Activated CD8-positive, alpha-beta memory T cell treated with anti-CD3 and anti-CD28 coated beads, Interleukin-2, amount 50 U/mL, for 24 hours (primary cell): Measurements from ENCODE around the gene SULT1A3.
"Not testable (repeated sequence)": the region's sequence is repeated elsewhere in the genome, so short reads cannot be mapped to it uniquely, and the experiment has no call there.

ENCODE experiments used
- DNase-seq: peaks from one replicate; pipeline ENCODE4 v3.0.0-alpha.2; 2020; ENCODE audit errors: extremely low read depth

The SULT1A3 gene

DNA sequence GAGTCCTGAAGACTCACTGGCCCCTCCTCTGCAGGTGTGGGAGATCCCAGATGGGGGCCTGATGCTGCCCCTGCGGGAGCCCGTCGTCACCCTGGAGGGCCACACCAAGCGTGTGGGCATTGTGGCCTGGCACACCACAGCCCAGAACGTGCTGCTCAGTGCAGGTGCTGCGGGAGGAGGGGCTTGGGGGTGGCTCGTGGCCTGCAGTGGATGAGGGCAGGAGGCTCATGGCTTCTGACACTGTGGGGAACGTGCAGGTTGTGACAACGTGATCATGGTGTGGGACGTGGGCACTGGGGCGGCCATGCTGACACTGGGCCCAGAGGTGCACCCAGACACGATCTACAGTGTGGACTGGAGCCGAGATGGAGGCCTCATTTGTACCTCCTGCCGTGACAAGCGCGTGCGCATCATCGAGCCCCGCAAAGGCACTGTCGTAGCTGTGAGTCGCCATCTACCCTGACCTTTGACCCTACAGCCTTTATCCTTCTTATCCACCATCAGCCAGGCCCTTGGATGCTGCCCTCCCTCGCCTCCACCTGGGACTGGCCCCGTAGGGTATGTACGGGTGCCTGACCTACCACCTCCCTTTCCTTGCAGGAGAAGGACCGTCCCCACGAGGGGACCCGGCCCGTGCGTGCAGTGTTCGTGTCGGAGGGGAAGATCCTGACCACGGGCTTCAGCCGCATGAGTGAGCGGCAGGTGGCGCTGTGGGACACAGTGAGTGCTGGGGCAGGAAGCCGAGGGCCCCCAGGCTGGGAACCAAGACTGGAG, 12.1 kb upstream of the SULT1A3 start:
- DNase-seq = peak; percentile 72

DNA sequence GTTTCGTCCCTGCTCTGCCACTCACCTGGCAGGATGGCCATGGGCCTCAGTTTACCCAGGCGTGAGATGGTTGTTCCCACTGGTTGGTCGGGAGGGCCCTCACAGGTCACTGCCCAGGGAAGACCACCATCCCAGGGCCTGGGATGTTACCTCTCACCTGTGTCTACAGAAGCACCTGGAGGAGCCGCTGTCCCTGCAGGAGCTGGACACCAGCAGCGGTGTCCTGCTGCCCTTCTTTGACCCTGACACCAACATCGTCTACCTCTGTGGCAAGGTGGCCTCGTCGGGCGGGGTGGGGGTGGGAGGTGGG, 11.5 kb upstream of the SULT1A3 start:
- no peak for DNase-seq

DNA sequence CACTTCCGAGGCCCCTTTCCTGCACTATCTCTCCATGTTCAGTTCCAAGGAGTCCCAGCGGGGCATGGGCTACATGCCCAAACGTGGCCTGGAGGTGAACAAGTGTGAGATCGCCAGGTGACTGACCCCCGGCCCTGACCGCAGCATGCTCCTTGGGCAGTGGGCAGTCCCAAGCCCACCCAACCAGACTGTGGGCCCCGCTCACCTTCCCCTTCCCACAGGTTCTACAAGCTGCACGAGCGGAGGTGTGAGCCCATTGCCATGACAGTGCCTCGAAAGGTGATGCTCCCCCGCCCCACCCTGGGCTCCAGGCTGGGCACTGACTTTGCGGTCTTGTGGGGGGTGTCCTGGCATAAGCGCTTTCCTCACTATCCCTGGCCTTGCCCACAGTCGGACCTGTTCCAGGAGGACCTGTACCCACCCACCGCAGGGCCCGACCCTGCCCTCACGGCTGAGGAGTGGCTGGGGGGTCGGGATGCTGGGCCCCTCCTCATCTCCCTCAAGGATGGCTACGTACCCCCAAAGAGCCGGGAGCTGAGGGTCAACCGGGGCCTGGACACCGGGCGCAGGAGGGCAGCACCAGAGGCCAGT, 11.0 kb upstream of the SULT1A3 start:
- no peak for DNase-seq

DNA sequence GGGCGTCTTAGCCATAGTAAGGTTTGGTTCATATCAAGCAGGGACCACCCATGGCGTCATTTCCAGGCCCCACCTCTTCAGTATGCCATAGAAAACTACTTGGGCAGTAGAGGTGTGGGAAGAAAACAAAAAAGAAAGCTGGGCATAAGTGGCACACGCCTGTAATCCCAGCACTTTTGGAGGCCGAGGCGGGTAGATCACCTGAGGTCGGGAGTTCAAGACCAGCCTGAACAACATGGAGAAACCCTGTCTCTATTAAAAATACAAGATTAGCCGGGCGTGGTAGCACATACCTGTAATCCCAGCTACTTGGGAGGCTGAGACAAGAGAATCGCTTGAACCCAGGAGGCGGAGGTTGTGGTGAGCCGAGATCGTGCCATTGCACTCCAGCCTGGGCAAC, 7.9 kb upstream of the SULT1A3 start:
- DNase-seq = not testable (repeated sequence)

DNA sequence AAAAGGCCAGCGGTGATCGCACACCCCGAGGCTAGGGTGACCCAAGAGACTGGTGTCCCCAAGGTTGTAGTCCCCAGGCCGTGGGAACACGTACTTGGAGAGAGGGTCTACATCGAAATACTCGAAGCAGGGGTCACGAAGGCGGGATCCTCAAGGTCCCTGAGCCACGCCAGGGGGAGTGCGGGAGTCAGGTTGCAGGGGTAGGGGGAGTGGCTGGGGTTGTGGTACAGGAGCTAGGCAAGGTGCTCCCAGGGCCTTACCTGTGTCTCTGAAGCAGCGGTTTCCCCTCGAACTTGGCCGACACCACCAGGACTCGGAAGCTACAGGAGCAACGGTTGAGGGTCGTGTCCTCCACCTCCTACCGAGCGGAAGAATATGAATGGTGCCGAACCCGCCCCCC, 6.0 kb upstream of the SULT1A3 start:
- not testable (repeated sequence) for DNase-seq

DNA sequence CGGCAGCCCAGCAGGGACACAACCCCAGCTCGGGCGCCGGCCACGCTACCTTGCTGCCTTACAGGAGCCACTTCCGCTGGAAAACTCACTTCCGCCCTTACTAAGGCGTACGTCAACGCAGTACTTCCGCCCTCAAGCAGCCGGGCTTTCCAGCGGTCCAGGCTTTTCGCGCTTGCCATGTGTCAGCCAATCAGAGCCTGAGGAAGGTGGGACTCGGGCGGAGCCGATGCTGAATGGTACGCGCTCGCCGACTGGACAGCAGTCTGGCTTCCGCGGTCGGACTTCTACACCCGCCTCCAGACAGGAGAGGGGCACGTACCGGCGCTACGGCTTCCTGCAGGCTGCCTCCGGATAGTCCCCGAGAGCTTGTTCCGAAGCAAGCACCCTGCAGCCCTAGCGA, 5.4 kb upstream of the SULT1A3 start, which contains the start of the genes BOLA2B and SLX1A:
Gene BOLA2B (minus strand): TSS at position 52 of the 400 bp plus-strand sequence. CDS start 71 bp downstream, outside the sequence.
Gene SLX1A (plus strand): TSS at position 261 of the 400 bp plus-strand sequence. CDS start 210 bp downstream, outside the sequence.
- DNase-seq = not testable (repeated sequence)

DNA sequence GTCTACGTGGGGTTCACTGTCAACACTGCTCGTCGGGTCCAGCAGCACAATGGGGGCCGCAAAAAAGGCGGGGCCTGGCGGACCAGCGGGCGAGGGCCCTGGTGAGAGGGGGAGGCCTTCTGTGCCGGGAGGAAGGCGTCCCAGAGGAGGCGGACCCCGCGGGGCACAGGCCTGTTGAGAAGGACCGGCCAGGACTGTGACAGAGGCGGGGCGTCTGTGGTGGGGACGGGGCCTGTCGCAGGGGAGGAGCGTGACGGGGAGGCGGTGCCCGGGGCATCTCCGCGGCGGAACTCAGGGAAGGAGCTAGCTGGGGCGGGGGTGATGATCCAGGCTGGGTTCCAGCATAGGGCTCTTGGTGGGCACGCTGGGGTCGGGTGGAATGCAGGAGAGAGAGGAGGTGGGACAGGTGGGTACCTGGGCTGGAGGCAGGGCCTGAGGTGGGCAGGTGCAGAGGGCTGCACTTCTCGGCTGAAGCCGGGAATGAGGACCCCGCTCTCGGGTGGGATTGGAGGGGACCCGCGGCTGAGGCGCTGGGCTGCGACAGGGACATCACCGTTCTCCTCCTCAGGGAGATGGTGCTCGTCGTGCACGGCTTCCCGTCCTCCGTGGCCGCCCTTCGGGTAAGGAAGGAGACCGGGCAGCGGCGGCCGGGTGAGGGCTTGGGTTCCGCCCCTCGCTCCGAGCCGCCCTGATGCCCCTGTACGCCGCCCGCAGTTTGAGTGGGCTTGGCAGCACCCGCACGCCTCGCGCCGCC, 4.7 kb upstream of the SULT1A3 start:
- DNase-seq = not testable (repeated sequence)

DNA sequence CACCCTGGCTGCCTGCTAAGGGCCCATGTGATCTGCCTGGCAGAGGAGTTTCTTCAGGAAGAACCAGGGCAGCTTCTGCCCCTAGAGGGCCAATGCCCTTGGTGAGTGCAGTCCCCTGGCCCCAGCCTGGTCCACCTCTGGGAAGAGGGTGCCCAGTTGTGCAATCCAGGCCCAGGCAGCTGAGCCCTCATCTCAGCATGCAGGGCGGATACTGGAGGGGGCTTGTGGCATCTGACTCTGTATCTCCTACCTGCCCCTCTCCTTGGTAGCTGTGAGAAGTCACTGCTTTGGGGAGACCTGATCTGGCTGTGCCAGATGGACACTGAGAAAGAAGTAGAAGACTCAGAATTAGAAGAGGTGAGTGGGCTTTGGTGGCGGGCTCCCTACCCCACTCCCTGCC, 2.1 kb upstream of the SULT1A3 start:
- DNase-seq = not testable (repeated sequence)

DNA sequence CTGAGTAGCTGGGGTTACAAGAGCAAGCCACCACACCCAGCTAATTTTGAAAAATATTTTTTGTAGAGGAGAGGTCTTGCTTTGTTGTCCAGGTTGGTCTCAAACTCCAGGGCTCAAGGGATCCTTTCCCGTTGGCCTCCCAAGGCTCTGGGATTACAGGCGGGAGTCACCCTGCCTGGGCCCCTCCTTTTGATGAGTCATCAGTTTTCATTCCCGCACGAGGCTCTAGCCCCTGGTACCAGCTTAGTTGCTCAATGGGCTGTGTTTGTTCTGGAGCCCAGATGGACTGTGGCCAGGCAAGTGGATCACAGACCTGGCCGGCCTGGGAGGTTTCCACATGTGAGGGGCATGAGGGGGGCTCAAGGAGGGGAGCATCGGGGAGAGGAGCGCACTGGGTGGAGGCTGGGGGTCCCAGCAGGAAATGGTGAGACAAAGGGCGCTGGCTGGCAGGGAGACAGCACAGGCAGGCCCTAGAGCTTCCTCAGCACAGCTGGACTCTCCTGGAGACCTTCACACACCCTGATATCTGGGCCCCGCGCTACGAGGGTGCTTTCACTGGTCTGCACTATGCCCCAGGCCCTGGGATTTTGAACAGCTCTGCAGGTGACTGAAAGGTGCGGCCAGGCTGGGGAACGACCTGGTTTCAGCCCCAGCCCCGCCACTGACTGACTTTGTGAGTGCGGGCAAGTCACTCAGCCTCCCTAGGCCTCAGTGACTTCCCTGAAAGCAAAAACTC, 721 bp downstream of the SULT1A3 start:
- not testable (repeated sequence) for DNase-seq

DNA sequence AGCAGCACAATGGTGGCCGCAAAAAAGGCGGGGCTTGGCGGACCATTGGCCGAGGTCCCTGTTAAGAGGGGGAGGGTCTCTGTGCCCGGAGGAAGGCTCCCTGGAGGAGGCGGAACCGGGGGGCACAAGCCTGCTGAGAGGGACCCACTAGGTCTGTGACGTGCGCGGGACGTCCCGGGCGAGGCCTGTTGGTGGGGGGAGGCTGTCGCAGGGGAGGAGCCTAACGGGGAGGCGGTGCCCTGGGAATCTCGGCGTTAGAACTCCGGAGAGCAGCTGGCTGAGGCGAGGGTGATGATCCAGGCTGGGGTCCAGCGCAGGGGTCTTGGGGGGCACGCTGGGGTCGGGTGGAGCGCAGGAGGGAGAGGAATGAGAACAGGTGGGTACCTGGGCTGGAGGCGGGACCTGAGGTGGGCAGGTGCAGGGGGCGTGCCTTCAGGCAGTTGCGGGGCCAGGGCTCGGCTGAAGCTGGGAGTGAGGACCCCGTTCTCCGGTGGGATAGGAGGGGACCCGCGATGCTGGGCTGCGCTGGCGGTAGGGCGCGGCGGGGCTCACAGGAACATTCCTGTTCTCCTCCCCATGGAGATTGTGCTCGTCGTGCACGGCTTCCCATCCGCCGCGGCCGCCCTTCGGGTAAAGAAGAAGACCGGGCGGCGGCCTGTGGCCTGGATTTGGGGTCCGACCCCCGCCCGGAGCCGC, 6.6 kb downstream of the SULT1A3 start:
- not testable (repeated sequence) for DNase-seq

DNA sequence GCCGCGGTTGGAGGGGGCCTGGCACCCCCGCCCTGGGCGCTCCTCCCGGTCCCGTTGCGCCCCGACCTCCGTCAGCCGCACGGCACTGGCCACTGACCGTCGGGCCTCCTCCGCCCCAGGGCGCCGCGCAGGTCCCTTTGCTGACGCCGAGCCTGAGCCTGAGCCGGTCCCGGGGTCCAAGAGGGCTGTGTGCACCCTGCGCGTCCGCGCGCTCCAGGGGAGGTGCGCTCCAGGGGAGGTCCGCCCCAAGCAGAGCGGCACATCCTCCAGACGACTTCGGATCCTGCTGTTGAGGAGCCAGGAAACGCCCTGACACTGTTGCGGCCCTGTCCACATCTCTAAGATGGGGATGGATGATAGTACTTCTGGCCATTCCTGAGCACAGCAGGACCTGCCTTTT, 7.2 kb downstream of the SULT1A3 start:
- DNase-seq = not testable (repeated sequence)

DNA sequence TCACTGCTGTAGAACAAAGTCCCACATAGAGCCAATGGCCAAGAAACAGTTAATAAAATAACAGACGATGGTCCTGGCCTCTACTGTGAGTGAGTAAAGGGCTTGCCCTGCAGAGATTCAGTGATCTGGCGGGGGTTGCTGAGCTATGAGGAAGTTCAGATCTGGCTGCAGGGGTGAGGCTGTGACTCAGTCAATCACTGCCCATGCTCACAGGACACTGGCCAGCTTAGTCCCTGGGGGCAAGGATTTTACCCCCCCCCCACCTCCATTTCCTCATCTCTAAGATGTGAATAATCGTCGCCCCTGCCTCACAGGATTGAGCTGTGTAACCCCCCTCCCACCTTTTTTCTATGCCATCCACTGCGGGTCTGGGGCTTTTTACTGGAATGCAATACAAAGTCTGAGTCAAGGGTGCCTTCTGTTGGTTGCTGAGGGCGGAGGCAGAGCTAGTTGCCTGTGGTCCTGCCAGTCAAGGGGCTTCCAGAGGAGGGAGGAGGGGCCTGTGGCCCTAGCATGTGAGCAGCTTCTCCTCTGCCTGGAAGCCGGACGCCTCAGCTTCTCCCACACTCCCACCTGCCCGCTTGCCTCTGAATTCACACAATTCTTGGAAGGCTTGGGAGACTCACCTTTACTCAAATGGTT, 8.1 kb downstream of the SULT1A3 start:
- DNase-seq = not testable (repeated sequence)

DNA sequence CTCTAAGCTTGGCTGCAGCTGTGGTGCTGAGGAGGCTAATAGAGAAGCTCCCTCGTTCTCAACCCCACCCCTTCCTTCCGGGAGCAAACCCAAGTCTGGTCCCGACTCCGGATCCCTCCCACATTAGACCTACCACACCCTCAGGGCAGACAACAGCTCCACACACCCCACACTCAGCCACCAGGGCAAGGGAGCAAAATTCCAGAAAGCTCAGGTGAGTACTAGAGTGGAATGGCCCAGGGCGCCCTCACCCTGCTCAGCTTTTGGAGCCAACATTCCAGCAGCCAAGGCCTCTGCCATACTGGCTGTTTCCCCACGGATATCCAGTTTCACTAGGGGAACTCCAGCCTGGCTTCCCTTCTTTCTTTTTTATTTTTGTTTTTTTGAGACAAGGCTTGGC, 10.0 kb downstream of the SULT1A3 start:
- not testable (repeated sequence) for DNase-seq

DNA sequence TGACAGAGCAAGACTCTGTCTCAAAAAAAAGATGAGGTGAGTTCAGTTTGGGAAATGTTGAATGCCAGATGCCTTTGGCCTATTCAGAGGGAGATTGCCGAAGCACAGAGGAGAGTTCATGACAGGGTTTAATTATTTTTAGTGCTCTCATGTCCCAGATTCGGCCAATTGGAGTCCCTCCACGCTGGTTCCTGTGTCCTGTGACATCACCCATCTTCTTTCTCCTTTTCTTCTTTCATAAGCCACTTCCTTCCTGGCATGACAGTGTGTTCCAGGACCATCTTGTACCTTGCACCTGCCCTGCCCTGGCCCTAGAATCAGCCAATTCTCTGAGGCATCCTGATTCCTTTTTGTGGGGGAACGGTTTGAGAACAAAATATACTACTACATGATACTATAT, 12.4 kb downstream of the SULT1A3 start:
- not testable (repeated sequence) for DNase-seq

DNA sequence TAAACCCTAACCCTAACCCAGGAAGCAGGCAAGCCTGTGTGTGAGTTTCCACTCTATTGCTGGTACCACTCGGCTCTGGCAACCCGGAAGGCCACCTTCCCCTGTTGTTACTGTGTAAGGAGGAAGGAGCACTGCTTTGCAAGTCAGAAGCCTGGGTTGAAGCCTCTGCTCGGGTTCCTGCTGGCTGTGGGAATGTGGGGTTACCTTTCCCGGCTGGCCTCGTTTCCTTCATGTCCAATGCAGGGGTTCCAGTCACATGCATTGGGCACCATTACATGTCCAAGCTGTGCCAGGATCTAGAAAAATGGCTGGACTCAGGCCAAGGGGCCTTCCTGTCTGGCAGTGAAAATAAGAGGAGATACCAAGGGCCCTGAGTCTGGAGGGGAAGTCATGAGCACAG, 18.0 kb downstream of the SULT1A3 start:
- not testable (repeated sequence) for DNase-seq

DNA sequence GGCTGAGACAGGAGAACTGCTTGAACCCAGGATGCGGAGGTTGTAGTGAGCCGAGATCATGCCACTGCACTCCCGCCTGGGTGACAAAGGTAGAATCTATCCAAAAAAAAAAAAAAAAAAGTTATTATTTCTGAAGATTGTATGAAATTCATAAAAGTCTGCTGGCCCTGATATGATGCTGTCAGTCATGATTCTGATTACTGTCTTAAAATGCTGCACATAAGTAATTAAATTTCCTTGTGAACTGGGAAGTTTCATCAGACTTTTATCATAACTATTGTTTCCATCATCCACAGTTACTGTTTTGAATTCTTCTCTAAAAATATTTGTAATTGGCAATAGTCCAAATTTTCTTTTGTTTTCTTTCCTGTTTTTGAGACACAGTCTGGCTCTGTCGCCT, 49.3 kb downstream of the SULT1A3 start, which contains the start of gene NPIPB13:
Gene NPIPB13 (minus strand): TSS at position 101 of the 400 bp plus-strand sequence. CDS start 2,906 bp downstream, outside the sequence.
- not testable (repeated sequence) for DNase-seq
